Large intestine (tissue), 3 donors: Measurements from ENCODE around the gene KIRREL3. TPM values are rescaled to one million over a fixed set of nuclear protein-coding genes. Genes with fewer than 3 reads are reported as not detected.

Experiments used
- DNase-seq, 2 donors: peaks; one replicate each; pipeline versions ENCODE4 v3.0.0 to v3.0.0-alpha.2; 2013
- H3K27ac ChIP-seq: one replicate; pipeline ENCODE4 v1.5.1; 2013; ENCODE audit warnings: low read length
- H3K27me3 ChIP-seq: 2 replicates; pipeline ENCODE4 v1.6.1; 2013; ENCODE audit warnings: low read length; ENCODE audit not compliant: control insufficient read depth, insufficient read depth
- H3K36me3 ChIP-seq: 2 replicates; pipeline ENCODE4 v1.6.1; 2013; ENCODE audit warnings: low read length; ENCODE audit not compliant: control insufficient read depth, insufficient read depth
- H3K4me1 ChIP-seq: one replicate; pipeline ENCODE4 v1.6.1; 2013; ENCODE audit warnings: low read length; ENCODE audit not compliant: control insufficient read depth, insufficient read depth
- H3K4me3 ChIP-seq: one replicate; pipeline ENCODE4 v1.5.1; 2013; ENCODE audit warnings: low read length
- H3K9me3 ChIP-seq: one replicate; pipeline ENCODE4 v1.6.1; 2013; ENCODE audit warnings: mild to moderate bottlenecking, low read depth, low read length, moderate library complexity; ENCODE audit not compliant: control insufficient read depth
- WGBS: methylation state at CpG from one replicate; pipeline ENCODE4 v1.1.5; 2013; ENCODE audit warnings: low lambda C conversion rate; ENCODE audit not compliant: insufficient coverage; 5-methylcytosine and 5-hydroxymethylcytosine counted together
- polyA plus RNA-seq: library from polyadenylated mRNA; unstranded; fragments of 120-200 nt; gene quantifications from one replicate; pipeline ENCODE4 v1.2.1, GENCODE V29; 2013

Gene KIRREL3
- polyA plus RNA-seq, 1 donor = 0.96 TPM

- no peaks in the 10 kb centered on the region for H3K9me3 ChIP-seq
- no peaks in the 10 kb centered on the region for H3K36me3 ChIP-seq
- H3K27me3 ChIP-seq = peaks cover 41% of the 10 kb centered on the region
- no peak overlapping the region for H3K27ac ChIP-seq
- no peak for DNase-seq
- WGBS = 100% methylated on average over 1 of the region's 5 CpGs
- no peaks in the 10 kb centered on the region for H3K4me1 ChIP-seq
- no peak overlapping the region for H3K4me3 ChIP-seq
These were observed 402.0 kb downstream of the KIRREL3 start for GRCh38 chr11:126598344-126599216.

- H3K9me3 ChIP-seq = no peaks in the 10 kb centered on the region
- no peak for DNase-seq
- no peaks in the 10 kb centered on the region for H3K36me3 ChIP-seq
- WGBS = no CpG with 5 or more reads among the region's 10 CpGs
- H3K27ac ChIP-seq = no peak overlapping the region
- H3K4me1 ChIP-seq = no peaks in the 10 kb centered on the region
- H3K4me3 ChIP-seq = no peak overlapping the region
- H3K27me3 ChIP-seq = peaks cover 26% of the 10 kb centered on the region
These were observed 403.5 kb downstream of the KIRREL3 start for GRCh38 chr11:126597041-126597440.

GRCh38 chr11:126596474-126596873 lies 404.1 kb downstream of the KIRREL3 start:
- Histone ChIP-seq H3K9me3 (no peaks in the 10 kb centered on the region), H3K27ac (no peak overlapping the region), H3K36me3 (no peaks in the 10 kb centered on the region), H3K4me3 (no peak overlapping the region), H3K4me1 (no peaks in the 10 kb centered on the region), H3K27me3 (peaks cover 20% of the 10 kb centered on the region)
- DNase-seq = no peak
- no CpG with 5 or more reads among the region's 3 CpGs for WGBS

GRCh38 chr11:126595560-126595959 lies 405.0 kb downstream of the KIRREL3 start:
- no peak for DNase-seq
- Histone ChIP-seq H3K4me1 (no peaks in the 10 kb centered on the region), H3K36me3 (no peaks in the 10 kb centered on the region), H3K9me3 (no peaks in the 10 kb centered on the region), H3K27ac (no peak overlapping the region), H3K27me3 (peaks cover 16% of the 10 kb centered on the region), H3K4me3 (no peak overlapping the region)
- no CpG with 5 or more reads among the region's 3 CpGs for WGBS

- no peak for DNase-seq
- no peak overlapping the region for H3K27ac ChIP-seq
- no peaks in the 10 kb centered on the region for H3K4me1 ChIP-seq
- WGBS = no CpG with 5 or more reads among the region's 9 CpGs
- H3K9me3 ChIP-seq = no peaks in the 10 kb centered on the region
- H3K4me3 ChIP-seq = no peak overlapping the region
- peaks cover 11% of the 10 kb centered on the region for H3K27me3 ChIP-seq
- no peaks in the 10 kb centered on the region for H3K36me3 ChIP-seq
These were observed 405.6 kb downstream of the KIRREL3 start for GRCh38 chr11:126594921-126595367.

- DNase-seq = no peak
These were observed 407.8 kb downstream of the KIRREL3 start for GRCh38 chr11:126592496-126593410.

GRCh38 chr11:126591966-126592489 lies 408.5 kb downstream of the KIRREL3 start:
- WGBS = 83% methylated on average over 2 of the region's 6 CpGs

More at GRCh38 chr11:126592496-126593410, 407.8 kb downstream of the KIRREL3 start:
- Histone ChIP-seq H3K4me1 (no peaks in the 10 kb centered on the region), H3K36me3 (no peaks in the 10 kb centered on the region), H3K4me3 (no peak overlapping the region), H3K9me3 (no peaks in the 10 kb centered on the region), H3K27me3 (peaks cover 20% of the 10 kb centered on the region), H3K27ac (no peak overlapping the region)
- no CpG with 5 or more reads among the region's 21 CpGs for WGBS

GRCh38 chr11:126589492-126589803 lies 411.1 kb downstream of the KIRREL3 start:
- no peak overlapping the region for H3K27ac ChIP-seq
- no peaks in the 10 kb centered on the region for H3K36me3 ChIP-seq
- H3K27me3 ChIP-seq = peaks cover 36% of the 10 kb centered on the region
- no peaks in the 10 kb centered on the region for H3K9me3 ChIP-seq
- no CpG with 5 or more reads among the region's 4 CpGs for WGBS
- no peak for DNase-seq
- H3K4me3 ChIP-seq = no peak overlapping the region
- no peaks in the 10 kb centered on the region for H3K4me1 ChIP-seq

More at GRCh38 chr11:126591966-126592489, 408.5 kb downstream of the KIRREL3 start:
- Histone ChIP-seq H3K27ac (no peak overlapping the region), H3K27me3 (peaks cover 22% of the 10 kb centered on the region), H3K36me3 (no peaks in the 10 kb centered on the region), H3K4me1 (no peaks in the 10 kb centered on the region), H3K4me3 (no peak overlapping the region), H3K9me3 (no peaks in the 10 kb centered on the region)
- no peak for DNase-seq

GRCh38 chr11:126588630-126589491 lies 411.7 kb downstream of the KIRREL3 start:
- no peaks in the 10 kb centered on the region for H3K36me3 ChIP-seq
- no peak for DNase-seq
- no peak overlapping the region for H3K4me3 ChIP-seq
- H3K9me3 ChIP-seq = no peaks in the 10 kb centered on the region
- no peaks in the 10 kb centered on the region for H3K4me1 ChIP-seq
- H3K27ac ChIP-seq = no peak overlapping the region
- no CpG with 5 or more reads among the region's 16 CpGs for WGBS
- H3K27me3 ChIP-seq = peaks cover 34% of the 10 kb centered on the region
